HG03432 (cell line): Measurements from ENCODE around the gene SMAD4.
"Not testable (repeated sequence)": the region's sequence is repeated elsewhere in the genome, so short reads cannot be mapped to it uniquely, and the experiment has no call there.

Source experiments
- ATAC-seq: cut with Tn5 transposase; IDR thresholded peaks from one replicate; pipeline ENCODE4 v1.9.1; 2021; ENCODE audit warnings: mild to moderate bottlenecking, moderate library complexity; ENCODE audit not compliant: unreplicated experiment

Gene SMAD4

GRCh38 chr18:51029694-51030536 is at the start of gene SMAD4:
TSS of gene SMAD4 (plus strand) at chr18:51030213. CDS start at chr18:51047047, 16,834 bp downstream.
- ATAC-seq: peak; percentile 81

DNA sequence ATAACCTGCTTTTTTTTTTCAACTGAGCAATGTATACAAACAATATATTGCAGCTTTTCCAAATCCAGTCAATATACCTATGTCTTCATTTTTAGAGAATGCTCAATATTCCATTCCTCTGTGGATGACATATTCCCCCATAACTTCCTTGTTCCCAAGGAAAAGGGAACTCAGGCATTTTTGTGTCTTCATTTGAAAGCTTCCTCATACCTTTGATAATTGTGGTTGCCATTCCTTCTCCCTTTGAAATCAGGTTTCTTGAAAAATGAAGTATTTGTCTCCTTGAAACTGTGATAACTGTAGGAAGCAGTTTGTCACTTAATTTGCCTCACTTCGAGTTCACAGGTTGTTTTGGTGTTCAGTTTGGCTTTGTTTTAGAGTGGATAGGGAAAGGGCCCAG is 48.6 kb upstream of the SMAD4 start:
- ATAC-seq: no peak

GRCh38 chr18:50982086-50982801 is 47.8 kb upstream of the SMAD4 start:
- no peak for ATAC-seq

DNA sequence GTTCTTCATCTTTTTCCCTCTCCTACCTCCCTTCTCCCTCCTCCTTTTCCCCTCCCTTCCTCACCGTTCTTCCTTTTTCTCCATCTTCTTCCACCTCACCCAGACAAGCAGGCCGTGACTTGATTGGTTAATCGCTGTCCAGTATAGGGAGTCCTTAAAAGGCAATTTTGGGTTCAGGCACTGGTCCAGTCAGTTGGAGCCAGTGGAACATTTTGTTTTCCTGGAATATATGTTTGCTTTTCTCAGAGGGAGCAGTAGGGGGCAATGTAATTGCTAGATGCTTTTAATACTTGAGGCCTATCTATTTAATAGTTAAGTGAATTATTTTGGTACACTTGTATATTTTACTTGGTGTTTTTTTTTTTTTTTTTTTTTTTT is 47.2 kb upstream of the SMAD4 start:
- no peak for ATAC-seq

GRCh38 chr18:50986360-50987087 is 43.5 kb upstream of the SMAD4 start:
- ATAC-seq: no peak

GRCh38 chr18:50987261-50987660 is 42.8 kb upstream of the SMAD4 start:
- ATAC-seq: no peak

GRCh38 chr18:50989711-50990110 is 40.3 kb upstream of the SMAD4 start:
- no peak for ATAC-seq

DNA sequence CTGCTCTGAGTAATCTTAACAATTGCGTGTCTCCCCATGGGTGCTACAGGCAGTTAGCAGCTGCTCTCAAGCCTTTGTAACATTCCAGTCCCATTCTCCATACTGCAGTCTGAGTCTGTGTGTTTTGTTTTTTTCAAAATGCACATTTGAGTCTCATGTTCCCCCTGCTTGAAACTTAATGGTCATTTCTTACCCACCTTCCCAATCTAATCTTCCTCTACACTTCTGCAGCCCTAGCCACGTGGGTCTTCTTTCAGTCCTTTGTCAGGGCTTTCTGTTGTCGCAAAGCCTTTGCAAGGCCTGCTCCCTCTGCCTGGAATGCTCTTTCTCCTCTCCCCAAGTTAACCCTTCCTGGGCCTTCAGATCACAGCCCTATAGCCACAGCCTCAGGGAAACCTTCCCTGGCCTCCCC is 37.7 kb upstream of the SMAD4 start:
- ATAC-seq: no peak

- no peak for ATAC-seq
These were observed 36.0 kb upstream of the SMAD4 start for GRCh38 chr18:50994031-50994430.

DNA sequence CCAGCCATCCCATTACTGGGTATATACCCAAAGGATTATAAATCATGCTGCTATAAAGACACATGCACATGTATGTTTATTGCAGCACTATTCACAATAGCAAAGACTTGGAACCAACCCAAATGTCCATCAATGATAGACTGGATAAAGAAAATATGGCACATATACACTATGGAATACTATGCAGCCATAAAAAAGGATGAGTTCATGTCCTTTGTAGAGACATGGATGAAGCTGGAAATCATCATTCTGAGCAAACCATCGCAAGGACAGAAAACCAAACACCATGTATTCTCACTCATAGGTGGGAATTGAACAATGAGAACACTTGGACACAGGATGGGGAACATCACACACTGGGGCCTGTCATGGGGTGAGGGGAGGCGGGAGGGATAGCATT is 26.8 kb upstream of the SMAD4 start:
- ATAC-seq: not testable (repeated sequence)

DNA sequence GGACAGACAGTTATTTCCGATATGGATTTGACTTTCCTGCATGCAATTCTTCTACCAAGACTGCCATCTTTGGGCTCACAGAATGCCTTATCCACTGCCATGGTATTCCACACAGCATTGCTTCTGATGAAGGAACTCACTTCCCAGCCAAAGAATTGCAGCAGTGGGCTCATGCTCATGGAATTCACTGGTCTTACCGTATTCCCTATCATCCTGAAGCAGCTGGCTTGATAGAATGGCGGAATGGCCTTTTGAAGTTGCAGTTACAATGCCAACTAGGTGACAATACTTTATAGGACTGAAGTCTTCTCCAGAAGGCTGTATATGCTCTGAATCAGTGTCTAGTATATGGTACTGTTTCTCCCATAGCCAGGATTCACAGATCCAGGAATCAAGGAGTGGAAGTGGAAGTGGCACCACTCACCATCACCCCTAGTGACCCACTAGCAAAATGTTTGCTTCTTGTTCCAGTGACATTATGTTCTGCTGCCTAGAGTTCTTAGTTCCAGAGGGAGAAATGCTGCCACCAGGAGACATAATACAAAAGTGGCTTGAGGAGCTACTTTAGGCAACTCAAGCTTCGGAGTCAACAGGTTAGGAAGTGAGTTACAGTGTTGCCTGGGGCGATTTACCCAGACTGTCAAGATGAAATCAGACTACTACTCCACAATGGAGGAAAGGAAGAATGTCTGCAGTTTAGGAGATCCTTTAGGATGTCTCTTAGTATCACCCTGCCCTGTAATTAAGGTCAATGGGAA is 23.8 kb upstream of the SMAD4 start:
- no peak for ATAC-seq

- ATAC-seq: no peak
These were observed 22.8 kb upstream of the SMAD4 start for GRCh38 chr18:51006948-51007789.

DNA sequence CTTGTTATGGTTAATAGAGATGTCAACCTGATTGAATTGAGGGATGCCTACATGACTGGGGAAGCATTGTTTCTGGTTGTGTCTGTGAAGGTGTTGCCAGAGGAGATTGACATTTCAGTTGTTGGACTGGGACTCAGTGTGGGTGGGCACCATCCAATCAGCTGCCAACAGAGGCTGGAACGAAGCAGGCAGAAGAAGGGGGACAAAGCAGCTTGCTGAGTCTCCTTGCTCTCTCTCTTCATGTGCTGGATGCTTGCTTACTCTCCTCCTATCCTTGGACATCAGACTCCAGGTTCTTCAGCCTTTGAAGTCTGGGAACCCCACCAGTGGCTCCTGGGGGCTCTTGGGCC is 22.2 kb upstream of the SMAD4 start:
- ATAC-seq: no peak

GRCh38 chr18:51009072-51009471 is 20.9 kb upstream of the SMAD4 start:
- ATAC-seq: no peak

DNA sequence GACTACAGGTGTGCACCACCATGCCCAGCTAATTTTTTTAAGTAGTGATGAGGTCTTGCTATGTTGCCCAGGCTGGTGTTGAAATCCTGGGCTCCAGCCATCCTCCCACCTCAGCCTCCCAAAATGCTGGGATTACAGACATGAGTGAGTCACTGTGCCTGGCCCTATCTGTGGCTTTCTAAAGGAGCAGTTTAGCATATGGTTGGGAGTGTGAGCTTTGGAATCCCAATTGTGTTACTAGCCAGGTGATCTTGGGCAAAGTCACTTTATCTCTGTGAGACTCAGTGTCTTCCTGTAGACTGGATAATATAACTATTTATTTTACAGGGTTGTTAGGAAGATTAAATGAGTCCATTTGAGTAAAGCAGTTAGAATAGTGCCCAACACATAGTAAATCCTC is 19.8 kb upstream of the SMAD4 start:
- no peak for ATAC-seq

- no peak for ATAC-seq
These were observed 18.3 kb upstream of the SMAD4 start for GRCh38 chr18:51011709-51012108.

- ATAC-seq: no peak
These were observed 17.6 kb upstream of the SMAD4 start for GRCh38 chr18:51012441-51012840.

DNA sequence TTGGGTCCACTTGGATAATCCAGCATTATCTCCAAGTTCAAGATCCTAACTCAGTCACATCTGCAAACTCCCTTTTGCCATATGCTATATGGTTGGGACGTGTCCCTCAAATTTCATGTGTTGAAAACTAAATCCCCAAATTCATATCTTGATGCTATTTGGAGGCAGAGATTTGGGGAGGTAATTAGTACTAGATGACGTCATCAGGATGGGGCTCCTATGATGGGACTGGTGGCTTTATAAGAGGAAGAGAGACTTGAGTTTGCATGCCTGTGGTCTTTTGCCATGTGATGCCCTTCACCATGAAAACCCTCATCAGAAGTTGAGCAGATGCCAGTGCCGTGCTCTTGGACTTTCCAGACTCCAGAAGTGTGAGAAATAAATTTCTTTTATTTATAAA is 16.8 kb upstream of the SMAD4 start:
- ATAC-seq: no peak

DNA sequence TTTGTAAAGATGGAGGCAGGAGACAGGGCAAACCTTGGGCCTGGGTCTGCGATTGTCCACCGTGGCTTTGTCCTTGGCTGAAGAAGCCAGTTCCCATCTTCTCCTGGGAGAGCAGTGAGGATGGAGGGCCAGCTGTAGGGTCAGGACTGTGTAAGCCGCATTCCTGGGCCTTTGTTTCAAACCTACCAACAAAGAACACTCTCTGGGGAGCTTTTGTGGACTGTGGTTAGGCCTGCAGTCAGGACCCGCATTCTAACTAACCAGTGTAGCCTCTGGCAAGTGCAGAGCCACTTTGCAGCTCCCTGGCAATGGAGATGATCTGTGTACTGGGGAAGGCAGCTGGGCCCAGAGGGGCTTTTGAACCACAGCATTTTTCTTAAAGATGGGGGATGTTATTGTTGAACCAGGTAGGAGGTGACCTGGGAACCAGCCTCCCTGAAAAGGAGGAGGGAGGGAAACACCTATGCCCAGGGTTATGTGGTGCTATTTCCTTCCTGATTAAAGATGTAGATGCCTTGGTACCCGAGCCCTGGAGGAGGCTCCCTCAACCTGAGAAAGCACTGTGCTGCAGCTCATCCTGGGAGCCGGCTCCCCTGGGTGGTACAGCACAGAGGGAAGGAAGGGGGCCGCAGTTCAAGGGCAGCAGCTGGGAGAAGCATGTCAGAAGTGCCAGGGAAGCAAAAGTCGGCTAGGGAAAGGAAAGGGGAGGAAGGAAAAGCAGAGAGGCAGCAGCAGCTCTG is 12.7 kb upstream of the SMAD4 start:
- no peak for ATAC-seq
